T-helper 1 cell treated with Interleukin-12 subunit alpha and Interleukin-12 subunit beta and Interleukin-4 antibody, amounts not matched to agents 30 μg/mL and 1 μg/mL, for 36 hours (primary cell): ENCODE data around the gene SVOP.
"Not testable (repeated sequence)": the region's sequence is repeated elsewhere in the genome, so short reads cannot be mapped to it uniquely, and the experiment has no call there.

ENCODE experiments used
- H3K27ac Mint-ChIP-seq: one replicate; pipeline ENCODE4 v1.8.0; 2021; ENCODE audit warnings: mild to moderate bottlenecking, mixed read lengths
- H3K27me3 Mint-ChIP-seq: one replicate; pipeline ENCODE4 v1.8.0; 2021; ENCODE audit warnings: low read depth, mixed read lengths
- H3K36me3 Mint-ChIP-seq: one replicate; pipeline ENCODE4 v1.8.0; 2021; ENCODE audit warnings: low read depth, mixed read lengths
- H3K4me1 Mint-ChIP-seq: one replicate; pipeline ENCODE4 v1.8.0; 2021; ENCODE audit warnings: low read depth, mixed read lengths
- H3K4me3 Mint-ChIP-seq: one replicate; pipeline ENCODE4 v1.8.0; 2021; ENCODE audit warnings: mild to moderate bottlenecking, moderate library complexity, mixed read lengths
- H3K9me3 Mint-ChIP-seq: one replicate; pipeline ENCODE4 v1.8.0; 2021; ENCODE audit warnings: mixed read lengths

The SVOP gene

GRCh38 chr12:109010259-109010658, 10.6 kb downstream of the SVOP start:
- Mint-ChIP-seq H3K4me3 (no peak overlapping the region), H3K4me1 (no peaks in the 10 kb centered on the region), H3K9me3 (no peaks in the 10 kb centered on the region), H3K36me3 (no peaks in the 10 kb centered on the region), H3K27ac (no peak overlapping the region), H3K27me3 (peaks cover 19% of the 10 kb centered on the region)

GRCh38 chr12:109009766-109010165, 11.1 kb downstream of the SVOP start:
- no peaks in the 10 kb centered on the region for H3K4me1 Mint-ChIP-seq
- H3K36me3 Mint-ChIP-seq: no peaks in the 10 kb centered on the region
- H3K27me3 Mint-ChIP-seq: peaks cover 18% of the 10 kb centered on the region
- H3K4me3 Mint-ChIP-seq: no peak overlapping the region
- no peak overlapping the region for H3K27ac Mint-ChIP-seq
- H3K9me3 Mint-ChIP-seq: no peaks in the 10 kb centered on the region

GRCh38 chr12:109004017-109004416, 16.9 kb downstream of the SVOP start:
- peaks cover 15% of the 10 kb centered on the region for H3K27me3 Mint-ChIP-seq
- H3K27ac Mint-ChIP-seq: no peak overlapping the region
- H3K36me3 Mint-ChIP-seq: no peaks in the 10 kb centered on the region
- H3K9me3 Mint-ChIP-seq: no peaks in the 10 kb centered on the region
- no peak overlapping the region for H3K4me3 Mint-ChIP-seq
- H3K4me1 Mint-ChIP-seq: no peaks in the 10 kb centered on the region

GRCh38 chr12:108996320-108996719, 24.5 kb downstream of the SVOP start:
- H3K9me3 Mint-ChIP-seq: no peaks in the 10 kb centered on the region
- no peak overlapping the region for H3K27ac Mint-ChIP-seq
- no peaks in the 10 kb centered on the region for H3K27me3 Mint-ChIP-seq
- H3K36me3 Mint-ChIP-seq: no peaks in the 10 kb centered on the region
- no peaks in the 10 kb centered on the region for H3K4me1 Mint-ChIP-seq
- no peak overlapping the region for H3K4me3 Mint-ChIP-seq

GRCh38 chr12:108995370-108995992, 25.4 kb downstream of the SVOP start:
- H3K36me3 Mint-ChIP-seq: no peaks in the 10 kb centered on the region
- H3K4me1 Mint-ChIP-seq: no peaks in the 10 kb centered on the region
- H3K4me3 Mint-ChIP-seq: no peak overlapping the region
- H3K27ac Mint-ChIP-seq: no peak overlapping the region
- H3K27me3 Mint-ChIP-seq: no peaks in the 10 kb centered on the region
- no peaks in the 10 kb centered on the region for H3K9me3 Mint-ChIP-seq

- H3K27me3 Mint-ChIP-seq, H3K36me3 Mint-ChIP-seq, H3K4me3 Mint-ChIP-seq, H3K9me3 Mint-ChIP-seq, H3K27ac Mint-ChIP-seq, H3K4me1 Mint-ChIP-seq: not testable (repeated sequence)
Observed at GRCh38 chr12:108990103-108990502, 30.8 kb downstream of the SVOP start.

GRCh38 chr12:108989376-108989775, 31.5 kb downstream of the SVOP start:
- no peak overlapping the region for H3K4me3 Mint-ChIP-seq
- H3K27ac Mint-ChIP-seq: no peak overlapping the region
- H3K27me3 Mint-ChIP-seq: no peaks in the 10 kb centered on the region
- no peaks in the 10 kb centered on the region for H3K4me1 Mint-ChIP-seq
- no peaks in the 10 kb centered on the region for H3K36me3 Mint-ChIP-seq
- H3K9me3 Mint-ChIP-seq: no peaks in the 10 kb centered on the region

- H3K36me3 Mint-ChIP-seq: no peaks in the 10 kb centered on the region
- no peaks in the 10 kb centered on the region for H3K9me3 Mint-ChIP-seq
- no peak overlapping the region for H3K4me3 Mint-ChIP-seq
- H3K4me1 Mint-ChIP-seq: no peaks in the 10 kb centered on the region
- no peak overlapping the region for H3K27ac Mint-ChIP-seq
- H3K27me3 Mint-ChIP-seq: no peaks in the 10 kb centered on the region
Observed at GRCh38 chr12:108985750-108986149, 35.1 kb downstream of the SVOP start.

GRCh38 chr12:108983227-108983626, 37.6 kb downstream of the SVOP start:
- H3K9me3 Mint-ChIP-seq: no peaks in the 10 kb centered on the region
- no peaks in the 10 kb centered on the region for H3K36me3 Mint-ChIP-seq
- H3K4me3 Mint-ChIP-seq: no peak overlapping the region
- H3K27me3 Mint-ChIP-seq: no peaks in the 10 kb centered on the region
- H3K27ac Mint-ChIP-seq: no peak overlapping the region
- no peaks in the 10 kb centered on the region for H3K4me1 Mint-ChIP-seq

- Mint-ChIP-seq H3K27me3 (no peaks in the 10 kb centered on the region), H3K27ac (no peak overlapping the region), H3K4me3 (no peak overlapping the region)
Observed at GRCh38 chr12:108982621-108983219, 38.1 kb downstream of the SVOP start.

GRCh38 chr12:108981835-108982234, 39.0 kb downstream of the SVOP start:
- Mint-ChIP-seq H3K27me3 (no peaks in the 10 kb centered on the region), H3K9me3 (no peaks in the 10 kb centered on the region), H3K27ac (no peak overlapping the region), H3K36me3 (no peaks in the 10 kb centered on the region), H3K4me1 (no peaks in the 10 kb centered on the region), H3K4me3 (no peak overlapping the region)

More at GRCh38 chr12:108982621-108983219, 38.1 kb downstream of the SVOP start:
- no peaks in the 10 kb centered on the region for H3K36me3 Mint-ChIP-seq
- no peaks in the 10 kb centered on the region for H3K4me1 Mint-ChIP-seq
- H3K9me3 Mint-ChIP-seq: no peaks in the 10 kb centered on the region

- no peaks in the 10 kb centered on the region for H3K4me1 Mint-ChIP-seq
- no peaks in the 10 kb centered on the region for H3K36me3 Mint-ChIP-seq
- H3K4me3 Mint-ChIP-seq: no peak overlapping the region
- H3K27ac Mint-ChIP-seq: no peak overlapping the region
- H3K9me3 Mint-ChIP-seq: no peaks in the 10 kb centered on the region
- H3K27me3 Mint-ChIP-seq: no peaks in the 10 kb centered on the region
Observed at GRCh38 chr12:108980831-108981618, 39.8 kb downstream of the SVOP start.

- no peaks in the 10 kb centered on the region for H3K36me3 Mint-ChIP-seq
- H3K9me3 Mint-ChIP-seq: no peaks in the 10 kb centered on the region
- no peaks in the 10 kb centered on the region for H3K4me1 Mint-ChIP-seq
- no peaks in the 10 kb centered on the region for H3K27me3 Mint-ChIP-seq
- no peak overlapping the region for H3K4me3 Mint-ChIP-seq
- H3K27ac Mint-ChIP-seq: no peak overlapping the region
Observed at GRCh38 chr12:108977360-108977759, 43.5 kb downstream of the SVOP start.

GRCh38 chr12:108975024-108975593, 45.8 kb downstream of the SVOP start:
- H3K4me3 Mint-ChIP-seq: no peak overlapping the region
- no peak overlapping the region for H3K27ac Mint-ChIP-seq
- H3K36me3 Mint-ChIP-seq: no peaks in the 10 kb centered on the region
- no peaks in the 10 kb centered on the region for H3K9me3 Mint-ChIP-seq
- no peaks in the 10 kb centered on the region for H3K4me1 Mint-ChIP-seq
- H3K27me3 Mint-ChIP-seq: no peaks in the 10 kb centered on the region

GRCh38 chr12:108973629-108974152, 47.2 kb downstream of the SVOP start:
- H3K27me3 Mint-ChIP-seq: no peaks in the 10 kb centered on the region
- no peaks in the 10 kb centered on the region for H3K9me3 Mint-ChIP-seq
- no peaks in the 10 kb centered on the region for H3K4me1 Mint-ChIP-seq
- no peak overlapping the region for H3K4me3 Mint-ChIP-seq
- no peak overlapping the region for H3K27ac Mint-ChIP-seq
- no peaks in the 10 kb centered on the region for H3K36me3 Mint-ChIP-seq
